ENCODE measurements around the gene IFT122.

- TF ChIP-seq POLR2A (IDR thresholded peaks at IDR 0.05) (no peak), POLR2AphosphoS5 (IDR thresholded peaks at IDR 0.05) (no peak)
- TF ChIP-seq, protein P1, sequence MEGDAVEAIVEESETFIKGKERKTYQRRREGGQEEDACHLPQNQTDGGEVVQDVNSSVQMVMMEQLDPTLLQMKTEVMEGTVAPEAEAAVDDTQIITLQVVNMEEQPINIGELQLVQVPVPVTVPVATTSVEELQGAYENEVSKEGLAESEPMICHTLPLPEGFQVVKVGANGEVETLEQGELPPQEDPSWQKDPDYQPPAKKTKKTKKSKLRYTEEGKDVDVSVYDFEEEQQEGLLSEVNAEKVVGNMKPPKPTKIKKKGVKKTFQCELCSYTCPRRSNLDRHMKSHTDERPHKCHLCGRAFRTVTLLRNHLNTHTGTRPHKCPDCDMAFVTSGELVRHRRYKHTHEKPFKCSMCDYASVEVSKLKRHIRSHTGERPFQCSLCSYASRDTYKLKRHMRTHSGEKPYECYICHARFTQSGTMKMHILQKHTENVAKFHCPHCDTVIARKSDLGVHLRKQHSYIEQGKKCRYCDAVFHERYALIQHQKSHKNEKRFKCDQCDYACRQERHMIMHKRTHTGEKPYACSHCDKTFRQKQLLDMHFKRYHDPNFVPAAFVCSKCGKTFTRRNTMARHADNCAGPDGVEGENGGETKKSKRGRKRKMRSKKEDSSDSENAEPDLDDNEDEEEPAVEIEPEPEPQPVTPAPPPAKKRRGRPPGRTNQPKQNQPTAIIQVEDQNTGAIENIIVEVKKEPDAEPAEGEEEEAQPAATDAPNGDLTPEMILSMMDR (IDR thresholded peaks at IDR 0.05) = no peak
Observed at GRCh38 chr3:129569856-129570255, 129.8 kb downstream of the IFT122 start.
